Motor neuron (in vitro differentiated cells): ENCODE measurements around the gene BANF1. TPM values are rescaled to one million over a fixed set of nuclear protein-coding genes. Genes with fewer than 3 reads are reported as not detected.

ENCODE experiments used
- ATAC-seq, 8 experiments: fragments of 200-7000 bp; cut with Tn5 transposase; replicated peaks in 6 of 8; 2 replicates each; pipeline ENCODE4 v1.8.0; 2021; ENCODE audit warnings: mild to moderate bottlenecking in 8 of 8, moderate library complexity in 8 of 8
- H3K27ac ChIP-seq, 2 donors: fragments of 250-450 bp; sonication (Bioruptor Pico); 2 replicates each; pipeline ENCODE4 v1.9.0; 2021; ENCODE audit warnings: antibody characterized with exemption in 2 of 2, mild to moderate bottlenecking in 2 of 2, moderate library complexity in 1 of 2
- H3K4me1 ChIP-seq, 2 donors: fragments of 250-450 bp; sonication (Bioruptor Pico); replicated peaks in 1 of 2; 2 replicates each; pipeline ENCODE4 v1.6.1; 2021; ENCODE audit warnings: antibody characterized with exemption in 2 of 2, mild to moderate bottlenecking in 2 of 2, moderate library complexity in 1 of 2
- H3K4me3 ChIP-seq, 5 donors: fragments of 250-450 bp; sonication (Bioruptor Pico); 2 replicates each; pipeline ENCODE4 v1.9.0; 2021; ENCODE audit warnings: antibody characterized with exemption in 5 of 5, mild to moderate bottlenecking in 5 of 5, moderate library complexity in 4 of 5
- WGBS, 10 experiments: fragments of 450-650 bp; shearing (Covaris generic); methylation state at CpG; one replicate each; pipeline ENCODE4 v1.0.0; 2022; 5-methylcytosine and 5-hydroxymethylcytosine counted together
- in situ Hi-C, 9 experiments: fragments of 400-800 bp; cut with MboI; loops; one replicate each; pipeline ENCODE4 v1.15.0; 2021; ENCODE audit warnings: low sequenced_read_pairs in 9 of 9, low pct_unique_long_range_greater_than_20kb in 2 of 9; ENCODE audit not compliant: unreplicated experiment in 9 of 9
- total RNA-seq, 8 experiments: library from RNA; unstranded; fragments of 300-600 nt; gene quantifications; 2 replicates each; pipeline versions ENCODE4 v1.2.3 to v1.2.4, GENCODE V29; 2022

The BANF1 gene
- total RNA-seq, 8 experiments from 2014 or later = 47.3 to 130 (median 74.7) TPM

DNA sequence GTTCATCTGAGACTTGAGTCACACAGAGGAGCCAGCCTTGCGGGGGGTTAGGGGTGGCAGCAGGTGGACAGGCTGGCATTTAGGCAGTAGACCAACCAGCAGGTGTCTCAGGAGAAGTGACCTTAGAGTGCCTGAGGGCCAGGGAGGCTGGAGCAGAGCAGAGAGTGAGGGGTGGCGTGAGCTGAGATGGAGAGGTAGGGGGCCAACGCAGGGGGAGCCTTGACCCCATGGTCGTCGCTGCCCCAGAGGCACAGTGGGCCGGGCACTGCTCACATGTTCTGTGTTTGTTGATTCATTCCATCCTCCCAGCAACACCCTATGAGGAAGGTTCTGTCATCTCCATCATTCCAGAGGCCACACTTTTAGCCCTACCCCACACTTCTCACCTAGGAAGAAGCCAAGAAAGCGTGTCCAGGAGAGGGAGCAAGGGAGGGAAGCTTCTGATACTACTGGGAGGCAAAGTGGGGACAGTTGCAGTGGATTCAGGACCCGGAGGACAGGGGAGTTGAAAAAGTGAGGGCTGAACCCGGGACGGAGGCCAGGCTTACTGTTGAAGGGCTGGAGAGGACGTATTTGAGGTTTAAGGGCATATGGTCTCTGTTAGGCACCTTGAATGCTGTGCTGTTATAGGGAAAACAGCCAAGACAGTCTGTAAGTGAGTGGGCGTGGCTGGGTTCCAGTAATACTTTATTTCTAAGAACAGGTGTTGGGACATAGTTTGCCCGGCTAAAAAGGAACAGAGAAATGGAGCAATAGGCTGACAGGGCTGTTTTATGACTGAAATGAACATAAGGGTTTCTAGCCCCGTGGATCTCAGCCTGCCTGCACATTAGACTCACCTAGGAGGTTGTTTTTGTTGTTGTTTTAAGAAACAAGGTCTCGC, 33.5 kb upstream of the BANF1 start:
- no peak for ATAC-seq
- Histone ChIP-seq H3K4me1 (no peaks in the 10 kb centered on the region), H3K4me3 (no peak overlapping the region), H3K27ac (no peak overlapping the region)
- in situ Hi-C loops = no loop called here
- 73 to 100% (median 86%) methylated on average over 1 to 6 of the region's 15 CpGs; no CpG with 5 or more reads in 1 of the 10 experiments for WGBS, 10 experiments

DNA sequence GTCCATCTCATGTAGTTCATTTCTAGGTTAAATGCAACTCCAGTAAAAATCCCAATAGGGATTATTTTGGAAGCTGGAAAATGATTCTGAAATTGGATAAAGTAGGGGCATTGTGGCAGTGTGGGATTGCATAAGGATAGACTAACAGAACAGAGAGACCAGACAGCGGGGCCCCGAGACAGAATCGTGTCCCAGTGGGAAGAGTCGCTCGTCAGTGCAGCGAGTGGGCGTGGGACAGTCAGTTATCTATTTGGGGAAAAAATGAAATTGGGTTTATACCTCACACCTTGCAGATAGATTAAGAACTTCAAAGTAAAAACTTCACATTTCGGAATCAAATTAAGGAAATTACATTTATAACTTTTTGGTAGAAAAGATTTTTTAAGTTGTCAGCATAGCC, 30.2 kb upstream of the BANF1 start:
- Histone ChIP-seq H3K27ac (no peak overlapping the region), H3K4me1 (no peaks in the 10 kb centered on the region), H3K4me3 (no peak overlapping the region)
- in situ Hi-C loops = no loop called here
- WGBS, 10 experiments = 90 to 100% (median 95%) methylated on average over 1 to 8 of the region's 8 CpGs; no CpG with 5 or more reads in 1 of the 10 experiments
- ATAC-seq = no peak

DNA sequence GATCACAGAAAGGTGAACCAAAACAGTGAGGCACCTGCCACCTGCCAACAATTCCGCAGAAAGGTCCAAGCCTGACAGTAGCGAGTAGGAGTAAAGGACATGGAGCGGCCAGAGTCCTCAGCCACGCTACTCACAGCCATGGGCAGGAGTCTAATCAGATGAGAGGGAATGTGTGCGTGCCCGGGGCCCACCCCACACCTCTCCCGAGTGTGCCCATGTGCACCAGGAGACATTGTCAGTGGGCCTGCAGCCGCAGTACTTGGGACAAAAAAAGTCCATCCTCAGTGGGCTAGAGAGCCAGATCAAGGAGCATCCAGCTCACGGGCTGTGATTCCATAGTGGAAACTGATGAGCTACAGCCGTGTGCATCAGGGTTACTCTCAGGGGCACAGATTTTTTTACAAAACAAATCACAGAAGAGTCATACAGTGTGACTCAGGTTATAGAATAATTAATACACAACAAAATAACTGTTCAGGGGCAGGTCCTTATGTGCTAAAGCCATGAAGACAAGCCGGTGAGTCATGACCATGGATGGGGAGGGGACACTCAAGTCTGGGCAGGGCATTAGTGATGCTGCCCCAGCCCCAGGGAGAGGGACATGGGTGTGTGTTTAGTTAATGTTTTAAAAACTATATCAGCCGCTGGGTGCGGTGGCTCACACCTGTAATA, 28.7 kb upstream of the BANF1 start:
- WGBS, 10 experiments = 0 to 100% (median 84%) methylated on average over 1 to 9 of the region's 13 CpGs; no CpG with 5 or more reads in 2 of the 10 experiments

DNA sequence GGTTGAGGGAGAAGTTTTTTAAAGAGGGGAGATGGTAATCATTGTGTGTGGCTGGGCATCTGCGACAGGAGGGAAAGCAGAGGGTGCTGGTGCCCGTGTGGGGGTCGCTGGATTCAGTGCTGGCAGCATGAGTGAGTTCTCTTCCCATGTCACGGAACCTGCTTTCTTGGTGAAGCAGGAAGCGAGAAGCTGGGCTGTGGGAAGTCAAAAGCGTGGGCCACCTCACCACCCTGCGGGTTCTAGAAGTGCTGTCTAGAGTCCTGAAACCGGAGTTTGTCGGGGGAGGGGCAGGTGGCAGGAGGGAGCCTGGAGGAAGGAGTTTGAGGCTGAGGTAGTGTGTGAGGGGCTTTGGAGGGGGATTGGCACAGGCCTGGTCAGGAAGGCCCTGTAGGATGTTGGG, 26.5 kb upstream of the BANF1 start:
- no peaks in the 10 kb centered on the region for H3K4me1 ChIP-seq
- WGBS, 10 experiments = 80 to 100% (median 100%) methylated on average over 1 to 7 of the region's 9 CpGs; no CpG with 5 or more reads in 5 of the 10 experiments
- in situ Hi-C loops = loop anchor here in 4 of 9 experiments (25.0 kb wide), 2 partner anchors 88 to 263 kb away; partner anchors contain the start of genes KAT5 (in 3 of the 4), RNASEH2C (in 3 of the 4), CCDC85B (in 1 of the 4) and CTSW (in 1 of the 4)
- no peak overlapping the region for H3K4me3 ChIP-seq
- H3K27ac ChIP-seq = no peak overlapping the region
- no peak for ATAC-seq

More for the DNA sequence above, 28.7 kb upstream of the BANF1 start:
- peak in 6 of 8 experiments; percentile 20 to 98 (median 58) for ATAC-seq
- Histone ChIP-seq H3K4me3 (no peak overlapping the region), H3K27ac (no peak overlapping the region), H3K4me1 (no peaks in the 10 kb centered on the region)
- in situ Hi-C loops = no loop called here

DNA sequence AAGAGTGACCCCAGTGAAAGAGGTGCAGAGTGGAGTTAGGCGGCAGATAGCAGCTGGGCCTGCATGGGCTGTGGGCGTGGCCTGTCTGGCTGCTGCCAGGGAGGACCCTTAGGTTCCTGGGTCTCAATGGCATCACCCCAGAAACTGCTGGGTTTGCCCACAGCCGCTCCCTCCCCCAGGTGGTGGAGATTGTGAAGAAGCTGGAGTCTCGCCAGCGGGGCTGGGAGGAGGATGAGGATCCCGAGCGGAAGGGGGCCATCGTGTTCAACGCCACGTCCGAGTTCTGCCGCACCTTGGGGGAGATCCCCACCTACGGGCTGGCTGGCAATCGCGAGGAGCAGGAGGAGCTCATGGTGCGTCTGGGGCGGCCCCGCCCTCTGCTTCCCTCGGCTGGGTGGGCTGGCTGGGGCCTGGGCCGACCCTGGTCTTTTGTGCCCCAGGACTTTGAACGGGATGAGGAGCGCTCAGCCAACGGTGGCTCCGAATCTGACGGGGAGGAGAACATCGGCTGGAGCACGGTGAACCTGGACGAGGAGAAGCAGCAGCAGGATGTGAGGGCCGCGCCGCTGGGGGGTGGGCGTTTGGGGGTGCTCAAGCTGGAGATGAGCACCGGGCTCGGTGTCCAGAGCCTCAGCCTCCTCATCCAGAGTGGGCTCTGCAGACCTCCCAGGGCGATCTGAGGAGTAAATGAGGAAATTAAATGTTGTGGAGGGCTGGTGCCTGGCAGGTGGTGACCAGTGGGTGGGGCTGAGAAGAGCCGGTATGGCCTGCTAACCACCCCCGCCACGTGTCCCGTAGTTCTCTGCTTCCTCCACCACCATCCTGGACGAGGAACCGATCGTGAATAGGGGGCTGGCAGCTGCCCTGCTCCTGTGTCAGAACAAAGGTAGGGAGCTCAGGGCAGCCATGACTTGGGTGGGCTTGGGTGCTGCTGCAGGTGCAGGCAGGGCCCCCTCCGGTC, 25.8 kb upstream of the BANF1 start:
- 50 to 100% (median 92%) methylated on average over 1 to 13 of the region's 43 CpGs; no CpG with 5 or more reads in 3 of the 10 experiments for WGBS, 10 experiments
- ATAC-seq = no peak
- in situ Hi-C loops = loop anchor here in 4 of 9 experiments (25.0 kb wide), 2 partner anchors 89 to 264 kb away; partner anchors contain the start of genes KAT5 (in 3 of the 4), RNASEH2C (in 3 of the 4), CCDC85B (in 1 of the 4) and CTSW (in 1 of the 4)
- no peak overlapping the region for H3K27ac ChIP-seq
- no peak overlapping the region for H3K4me3 ChIP-seq
- H3K4me1 ChIP-seq = no peaks in the 10 kb centered on the region

DNA sequence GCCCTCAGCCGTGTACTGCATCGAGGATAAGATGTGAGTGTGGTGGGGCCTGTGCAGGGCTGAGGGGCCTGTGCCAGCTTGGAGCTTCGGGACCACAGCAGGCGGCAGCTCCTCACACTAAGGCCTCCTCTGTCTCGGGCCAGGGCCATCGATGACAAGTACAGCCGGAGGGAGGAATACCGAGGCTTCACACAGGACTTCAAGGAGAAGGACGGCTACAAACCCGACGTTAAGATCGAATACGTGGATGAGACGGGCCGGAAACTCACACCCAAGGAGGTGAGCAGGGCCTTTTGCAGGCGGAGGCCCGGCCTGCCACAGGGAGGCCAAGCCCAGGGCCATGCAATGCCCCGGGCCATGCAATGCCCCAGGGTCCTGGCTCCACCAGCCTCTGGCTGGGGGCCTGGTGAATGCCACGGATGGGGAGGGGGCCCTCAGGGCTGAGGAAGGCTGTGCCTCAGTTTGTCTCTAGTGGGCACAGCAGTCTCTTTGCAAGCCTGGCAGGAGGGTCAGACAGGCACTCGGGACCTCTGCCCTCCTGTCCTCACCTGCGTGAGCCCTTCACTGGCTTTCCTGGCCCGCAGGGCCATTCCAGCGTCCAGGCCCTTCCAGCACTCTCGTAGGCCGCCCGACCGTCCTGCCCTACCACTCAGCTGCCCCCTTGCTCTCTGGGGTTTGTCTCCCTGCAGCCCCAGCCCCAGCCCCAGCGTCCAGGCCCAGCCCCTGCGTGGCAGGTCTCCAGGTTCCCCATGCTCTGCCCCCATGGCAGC, 24.5 kb upstream of the BANF1 start:
- 87 to 100% (median 97%) methylated on average over 1 to 6 of the region's 29 CpGs; no CpG with 5 or more reads in 6 of the 10 experiments for WGBS, 10 experiments
- in situ Hi-C loops = loop anchor here in 4 of 9 experiments (25.0 kb wide), 2 partner anchors 91 to 266 kb away; partner anchors contain the start of genes KAT5 (in 3 of the 4), RNASEH2C (in 3 of the 4), CCDC85B (in 1 of the 4) and CTSW (in 1 of the 4)
- H3K4me1 ChIP-seq = no peaks in the 10 kb centered on the region
- peak in 2 of 8 experiments; percentile 6 to 14 for ATAC-seq
- H3K27ac ChIP-seq = no peak overlapping the region
- no peak overlapping the region for H3K4me3 ChIP-seq

DNA sequence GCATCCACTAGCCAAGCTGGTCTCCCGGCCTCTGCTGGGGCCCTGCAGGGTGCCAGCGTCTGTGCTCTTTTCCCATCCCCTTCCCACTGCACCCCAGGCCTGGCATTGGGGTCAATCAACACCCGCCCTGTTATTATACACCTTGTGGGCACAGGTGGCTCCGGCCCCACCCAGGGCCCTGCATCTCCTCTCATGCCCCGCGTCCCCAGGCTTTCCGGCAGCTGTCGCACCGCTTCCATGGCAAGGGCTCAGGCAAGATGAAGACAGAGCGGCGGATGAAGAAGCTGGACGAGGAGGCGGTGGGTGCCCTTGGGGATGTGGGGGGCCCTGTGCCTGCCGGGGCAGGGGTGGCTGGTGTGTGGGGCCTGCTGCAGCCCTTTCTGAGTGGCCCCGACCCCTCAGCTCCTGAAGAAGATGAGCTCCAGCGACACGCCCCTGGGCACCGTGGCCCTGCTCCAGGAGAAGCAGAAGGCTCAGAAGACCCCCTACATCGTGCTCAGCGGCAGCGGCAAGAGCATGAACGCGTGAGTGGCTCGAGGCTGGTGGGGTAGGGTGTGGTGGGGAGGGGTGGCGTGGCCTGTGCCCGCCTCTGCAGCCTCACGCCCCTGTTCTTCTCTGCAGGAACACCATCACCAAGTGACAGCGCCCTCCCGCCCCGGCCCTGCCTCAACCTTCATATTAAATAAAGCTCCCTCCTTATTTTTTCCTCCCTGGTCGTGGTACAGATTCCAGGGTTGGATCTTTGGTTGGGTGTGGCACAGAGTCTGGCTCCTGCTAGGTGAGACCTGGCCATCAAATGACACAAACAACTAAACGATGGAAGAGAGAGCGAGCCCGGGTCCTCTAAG, 23.7 kb upstream of the BANF1 start:
- H3K27ac ChIP-seq = no peak overlapping the region
- in situ Hi-C loops = loop anchor here in 4 of 9 experiments (25.0 kb wide), 2 partner anchors 91 to 266 kb away; partner anchors contain the start of genes KAT5 (in 3 of the 4), RNASEH2C (in 3 of the 4), CCDC85B (in 1 of the 4) and CTSW (in 1 of the 4)
- no peaks in the 10 kb centered on the region for H3K4me1 ChIP-seq
- WGBS, 10 experiments = 60 to 100% (median 93%) methylated on average over 1 to 4 of the region's 34 CpGs; no CpG with 5 or more reads in 4 of the 10 experiments
- no peak for ATAC-seq
- no peak overlapping the region for H3K4me3 ChIP-seq

DNA sequence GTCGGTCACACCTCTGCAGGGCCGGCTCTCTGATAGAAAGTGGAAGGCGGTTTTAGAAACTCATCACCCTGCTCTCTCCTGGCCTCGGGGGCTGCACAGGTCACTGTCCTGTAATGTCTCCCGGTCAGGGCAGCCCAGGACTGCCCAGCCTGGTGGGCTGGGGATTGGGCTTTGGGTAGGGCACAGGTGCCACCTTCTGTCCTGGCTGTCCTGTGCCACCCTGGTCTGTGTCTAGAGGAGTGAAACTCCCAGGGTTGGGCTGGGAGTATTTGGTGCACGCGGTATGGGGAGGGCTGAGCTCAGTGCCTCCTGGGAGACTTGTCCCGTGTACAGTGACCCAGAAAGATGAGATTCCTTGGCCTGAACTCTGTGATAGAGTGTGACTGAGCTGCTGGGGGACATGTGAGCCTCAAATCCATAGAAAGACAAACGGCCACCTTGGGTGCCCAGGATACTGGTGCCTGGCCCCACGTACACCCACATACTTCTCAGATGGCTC, 23.0 kb upstream of the BANF1 start:
- in situ Hi-C loops = loop anchor here in 4 of 9 experiments (25.0 kb wide), 2 partner anchors 92 to 267 kb away; partner anchors contain the start of genes KAT5 (in 3 of the 4), RNASEH2C (in 3 of the 4), CCDC85B (in 1 of the 4) and CTSW (in 1 of the 4)
- Histone ChIP-seq H3K27ac (no peak overlapping the region), H3K4me1 (no peaks in the 10 kb centered on the region), H3K4me3 (no peak overlapping the region)
- peak in 2 of 8 experiments; percentile 7 to 10 for ATAC-seq
- WGBS, 10 experiments = 80 to 100% (median 86%) methylated on average over 1 to 5 of the region's 10 CpGs; no CpG with 5 or more reads in 5 of the 10 experiments

DNA sequence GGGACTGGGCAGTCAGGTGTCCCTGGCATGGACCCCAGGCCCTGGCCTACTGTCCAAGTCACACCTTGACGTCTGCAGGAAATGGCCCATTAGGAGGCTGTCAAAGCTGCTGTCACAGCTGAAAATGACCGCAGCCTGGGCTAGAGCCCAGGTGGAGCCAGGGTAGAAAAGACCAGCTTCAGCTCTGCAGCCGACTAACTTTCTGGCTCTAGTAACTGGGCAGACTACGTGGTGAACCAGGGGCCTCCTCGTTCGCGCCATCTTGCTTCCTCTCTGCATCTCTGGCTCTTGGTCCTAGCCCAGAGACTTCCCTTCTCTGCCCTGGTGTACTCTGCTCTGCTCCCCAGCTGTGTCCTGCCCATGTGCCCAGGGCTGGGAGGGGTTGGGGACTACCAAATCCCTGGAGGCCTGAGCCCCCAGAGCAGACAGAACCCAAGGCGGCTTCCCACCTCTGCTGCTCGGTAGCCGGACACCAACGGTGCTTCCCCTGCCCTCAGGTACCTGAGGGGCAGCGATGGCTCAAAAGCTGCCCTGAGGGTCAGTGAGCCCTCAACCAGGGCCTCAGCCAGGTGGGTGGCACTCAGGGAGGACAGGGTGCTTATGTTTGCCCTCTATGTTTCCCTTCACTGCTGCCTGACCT, 21.1 kb upstream of the BANF1 start:
- H3K27ac ChIP-seq = no peak overlapping the region

More for the DNA sequence above, 21.1 kb upstream of the BANF1 start:
- peak in 4 of 8 experiments; percentile 4 to 17 (median 12) for ATAC-seq
- Histone ChIP-seq H3K4me1 (no peaks in the 10 kb centered on the region), H3K4me3 (no peak overlapping the region)
- in situ Hi-C loops = loop anchor here in 5 of 9 experiments (10.0 to 25.0 kb wide), 3 partner anchors 94 to 269 kb away; partner anchors contain the start of genes KAT5 (in 3 of the 5), RNASEH2C (in 3 of the 5), FIBP (in 2 of the 5) and CCDC85B (in 1 of the 5)
- 70 to 100% (median 86%) methylated on average over 2 to 5 of the region's 12 CpGs; no CpG with 5 or more reads in 6 of the 10 experiments for WGBS, 10 experiments
